Esophagus squamous epithelium (tissue), 4 donors: ENCODE measurements around the gene ETV3.

ENCODE experiments used
- CTCF ChIP-seq, 6 experiments: fragments of 450-650 bp in 4 of 6; fragments of 200-600 bp in 2 of 6; sonication (generic) in 2 of 6; IDR thresholded peaks; one replicate each; pipeline ENCODE4 v1.5.1; 2016 to 2019; ENCODE audit warnings: antibody characterized with exemption in 6 of 6, mild to moderate bottlenecking in 4 of 6, moderate library complexity in 4 of 6
- POLR2A ChIP-seq, 4 donors: fragments of 450-650 bp; IDR thresholded peaks; one replicate each; pipeline ENCODE4 v1.6.1; 2017; ENCODE audit warnings: antibody characterized with exemption in 4 of 4, mild to moderate bottlenecking in 4 of 4, moderate library complexity in 3 of 4

DNA sequence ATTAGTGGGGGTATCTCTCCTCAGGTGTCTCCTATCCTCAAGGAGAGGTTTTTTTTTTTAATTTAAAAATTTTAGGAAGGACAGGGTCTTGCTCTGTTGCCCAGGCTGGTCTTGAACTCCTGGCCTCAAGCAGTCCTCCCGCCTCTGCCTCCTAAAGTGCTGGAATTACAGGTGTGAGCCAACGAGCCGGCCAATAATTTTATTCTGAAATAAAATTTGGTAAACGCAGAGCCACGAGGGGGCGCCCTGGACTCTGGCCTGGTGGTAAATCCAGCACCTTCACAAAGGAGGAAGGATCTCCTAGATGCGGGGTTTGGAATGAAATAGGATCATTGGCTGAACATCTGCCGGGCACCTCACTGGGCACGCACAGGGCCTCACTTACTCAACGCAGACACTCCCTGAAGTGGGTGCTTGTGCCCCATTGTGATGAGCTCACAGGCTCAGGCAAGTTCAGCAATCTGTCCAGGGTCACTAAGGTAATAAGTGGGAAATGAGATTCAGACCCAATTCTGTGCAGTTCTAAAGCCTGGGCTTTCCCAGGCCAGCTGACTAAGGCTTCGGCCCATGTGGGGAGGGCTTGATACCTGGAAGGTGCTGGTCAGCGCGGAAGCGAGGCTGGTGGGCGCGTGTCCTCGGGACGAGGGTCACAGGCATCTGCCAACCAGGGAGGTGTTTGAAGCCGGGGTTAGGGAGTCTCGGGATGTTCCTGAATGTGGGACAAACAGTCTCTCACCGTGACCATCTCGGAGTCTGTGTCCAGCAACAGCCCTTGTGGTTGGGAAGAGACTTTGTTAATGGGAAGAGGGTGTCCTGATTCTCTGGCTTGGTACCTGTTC, 32.7 kb upstream of the ETV3 start:
- TF ChIP-seq CTCF (IDR thresholded peaks at IDR 0.05): peak in 4 of 6 experiments; percentile 22 to 50 (median 38)
- TF ChIP-seq POLR2A (IDR thresholded peaks at IDR 0.05): no peak
